Activated T-cell treated with anti-CD3 and anti-CD28 coated beads for 48 hours (primary cell): ENCODE results near the gene ZNF358.

Source experiments
- DNase-seq: peaks from one replicate; pipeline ENCODE4 v3.0.0-alpha.2; 2020; ENCODE audit warnings: low read depth

ZNF358 gene

GRCh38 chr19:7559102-7559501 lies 43.2 kb downstream of the ZNF358 start:
- DNase-seq, result no peak

- DNase-seq, result no peak
Observed at GRCh38 chr19:7560255-7560654, 44.4 kb downstream of the ZNF358 start.

DNA sequence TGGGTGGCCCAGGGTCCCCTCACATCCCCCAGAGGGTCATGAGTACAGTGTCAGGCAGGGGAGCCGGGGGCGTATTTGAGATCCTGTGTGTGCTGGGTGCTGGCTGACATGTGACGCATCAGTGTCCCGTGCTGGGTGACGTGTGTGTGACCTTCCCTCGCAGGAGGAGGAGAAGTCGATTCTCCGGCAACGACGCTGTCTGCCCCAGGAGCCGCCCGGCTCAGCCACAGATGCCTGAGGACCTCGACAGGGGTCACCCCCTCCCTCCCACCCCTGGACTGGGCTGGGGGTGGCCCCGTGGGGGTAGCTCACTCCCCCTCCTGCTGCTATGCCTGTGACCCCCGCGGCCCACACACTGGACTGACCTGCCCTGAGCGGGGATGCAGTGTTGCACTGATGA lies 45.4 kb downstream of the ZNF358 start:
- no peak for DNase-seq

GRCh38 chr19:7562646-7563393 lies 46.9 kb downstream of the ZNF358 start:
- DNase-seq, result no peak

- DNase-seq, result no peak
Observed at GRCh38 chr19:7564866-7565265, 49.0 kb downstream of the ZNF358 start.

- DNase-seq, result no peak
Observed at GRCh38 chr19:7565332-7565731, 49.4 kb downstream of the ZNF358 start.
